HG03097 (cell line): Measurements from ENCODE around the gene TECPR1.
A peak's percentile ranks its signal among the peaks of the same experiment; 100 is the strongest.

Source experiments
- ATAC-seq: cut with Tn5 transposase; IDR thresholded peaks from one replicate; pipeline ENCODE4 v1.9.1; 2021; ENCODE audit not compliant: unreplicated experiment, low FRiP score

TECPR1 gene

GRCh38 chr7:98284335-98285036, 32.5 kb upstream of the TECPR1 start:
- ATAC-seq, result no peak

- no peak for ATAC-seq
These were observed 31.8 kb upstream of the TECPR1 start for GRCh38 chr7:98283887-98284222.

GRCh38 chr7:98283127-98283886, 31.3 kb upstream of the TECPR1 start:
- no peak for ATAC-seq

- no peak for ATAC-seq
These were observed 30.7 kb upstream of the TECPR1 start for GRCh38 chr7:98282703-98283102.

- ATAC-seq, result peak; percentile 18
These were observed 29.9 kb upstream of the TECPR1 start for GRCh38 chr7:98281757-98282606.

GRCh38 chr7:98280791-98281756, 29.0 kb upstream of the TECPR1 start, which contains the start of gene BRI3:
TSS of gene BRI3 (plus strand) at chr7:98281686. CDS start at chr7:98281796, 110 bp downstream.
- ATAC-seq, result peak; percentile 62

GRCh38 chr7:98280296-98280695, 28.3 kb upstream of the TECPR1 start:
- no peak for ATAC-seq

GRCh38 chr7:98278936-98279335, 26.9 kb upstream of the TECPR1 start:
- ATAC-seq, result no peak

GRCh38 chr7:98278408-98278807, 26.4 kb upstream of the TECPR1 start:
- no peak for ATAC-seq

- ATAC-seq, result no peak
These were observed 24.3 kb upstream of the TECPR1 start for GRCh38 chr7:98276241-98276761.

- no peak for ATAC-seq
These were observed 15.3 kb upstream of the TECPR1 start for GRCh38 chr7:98267303-98267702.

- ATAC-seq, result no peak
These were observed 14.8 kb upstream of the TECPR1 start for GRCh38 chr7:98266840-98267239.

- no peak for ATAC-seq
These were observed 13.8 kb upstream of the TECPR1 start for GRCh38 chr7:98265841-98266271.

- no peak for ATAC-seq
These were observed 5.7 kb upstream of the TECPR1 start for GRCh38 chr7:98257701-98258100.

GRCh38 chr7:98256431-98256830, 4.4 kb upstream of the TECPR1 start:
- ATAC-seq, result no peak

GRCh38 chr7:98254951-98255610, 3.0 kb upstream of the TECPR1 start:
- no peak for ATAC-seq

GRCh38 chr7:98254516-98254915, 2.5 kb upstream of the TECPR1 start:
- ATAC-seq, result no peak

- peak; percentile 0 for ATAC-seq
These were observed 508 bp upstream of the TECPR1 start for GRCh38 chr7:98252425-98253054.

GRCh38 chr7:98251231-98251600, 816 bp downstream of the TECPR1 start:
- ATAC-seq, result no peak
